ENCODE data around the gene PTTG1. TPM values are rescaled to one million over a fixed set of nuclear protein-coding genes. Genes with fewer than 3 reads are reported as not detected.

Gene PTTG1
- polyA plus RNA-seq, 1 donor (not counting 4 experiments of a cell fraction or from before 2014, with no cell fraction given) = 112 TPM

DNA sequence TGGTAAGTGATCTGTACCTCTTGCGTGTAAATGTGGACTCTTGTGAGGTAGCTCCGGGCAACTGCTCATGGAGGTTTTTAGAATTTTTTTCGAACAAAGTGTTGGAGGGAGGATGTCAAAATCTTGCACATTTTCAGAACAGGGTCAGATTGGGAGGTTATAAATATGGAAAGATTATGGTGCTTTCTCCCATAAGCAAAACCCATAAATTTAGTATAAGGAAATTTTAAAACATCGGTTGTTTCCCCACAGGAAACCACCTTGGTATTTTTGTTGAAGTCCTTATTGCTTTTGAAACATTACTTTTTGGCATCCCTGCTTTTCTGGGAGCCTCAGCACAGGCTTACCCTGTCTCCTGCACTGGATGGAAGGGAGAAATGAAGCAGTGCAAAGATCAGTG, 33.9 kb downstream of the PTTG1 start:
- no peaks in the 10 kb centered on the region for H3K9me1 ChIP-seq (ENCODE audit: control insufficient read depth, extremely low read depth, insufficient read depth, low read length)
- no peaks in the 10 kb centered on the region for H3K79me2 ChIP-seq (ENCODE audit: control insufficient read depth, insufficient read depth, low read length)
- H4K20me1 ChIP-seq (ENCODE audit: control insufficient read depth, extremely low read depth, insufficient read depth, low read length) = no peaks in the 10 kb centered on the region
- H2AFZ ChIP-seq (ENCODE audit: control insufficient read depth, low read length) = no peak overlapping the region
- H3K36me3 ChIP-seq (ENCODE audit: control insufficient read depth in 2 of 2, extremely low read depth in 1 of 2, insufficient read depth in 2 of 2, low read length in 2 of 2) = no peaks in the 10 kb centered on the region
- no peak overlapping the region for H3K27ac ChIP-seq (ENCODE audit: control insufficient read depth, insufficient read depth, low read length)
- no peaks in the 10 kb centered on the region for H3K4me1 ChIP-seq (ENCODE audit: control insufficient read depth, extremely low read depth, insufficient read depth, low read length)
- dilution Hi-C loops (cut with MboI; ENCODE audit: extremely low pct_ligation_motif_present, low sequenced_read_pairs) = no loop called here
- TF ChIP-seq, protein P1, sequence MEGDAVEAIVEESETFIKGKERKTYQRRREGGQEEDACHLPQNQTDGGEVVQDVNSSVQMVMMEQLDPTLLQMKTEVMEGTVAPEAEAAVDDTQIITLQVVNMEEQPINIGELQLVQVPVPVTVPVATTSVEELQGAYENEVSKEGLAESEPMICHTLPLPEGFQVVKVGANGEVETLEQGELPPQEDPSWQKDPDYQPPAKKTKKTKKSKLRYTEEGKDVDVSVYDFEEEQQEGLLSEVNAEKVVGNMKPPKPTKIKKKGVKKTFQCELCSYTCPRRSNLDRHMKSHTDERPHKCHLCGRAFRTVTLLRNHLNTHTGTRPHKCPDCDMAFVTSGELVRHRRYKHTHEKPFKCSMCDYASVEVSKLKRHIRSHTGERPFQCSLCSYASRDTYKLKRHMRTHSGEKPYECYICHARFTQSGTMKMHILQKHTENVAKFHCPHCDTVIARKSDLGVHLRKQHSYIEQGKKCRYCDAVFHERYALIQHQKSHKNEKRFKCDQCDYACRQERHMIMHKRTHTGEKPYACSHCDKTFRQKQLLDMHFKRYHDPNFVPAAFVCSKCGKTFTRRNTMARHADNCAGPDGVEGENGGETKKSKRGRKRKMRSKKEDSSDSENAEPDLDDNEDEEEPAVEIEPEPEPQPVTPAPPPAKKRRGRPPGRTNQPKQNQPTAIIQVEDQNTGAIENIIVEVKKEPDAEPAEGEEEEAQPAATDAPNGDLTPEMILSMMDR (optimal IDR thresholded peaks at IDR 0.05 in 1 of 3, IDR thresholded peaks at IDR 0.05 in 1 of 3, conservative IDR thresholded peaks at IDR 0.05 in 1 of 3; ENCODE audit: extremely low read depth in 1 of 3, insufficient read depth in 2 of 3, low read length in 3 of 3) = no peak
- no peak for TF ChIP-seq EZH2 (IDR thresholded peaks at IDR 0.05; ENCODE audit: low read length)
- DNase-seq (ENCODE audit: low read depth, low spot score) (no peak), FAIRE-seq (no peak)
- no peak overlapping the region for H3K9ac ChIP-seq (ENCODE audit: control insufficient read depth, extremely low read depth, insufficient read depth, low read length)
- no peaks in the 10 kb centered on the region for H3K9me3 ChIP-seq (ENCODE audit: control insufficient read depth, low read depth, low read length)
- no peak overlapping the region for H3K4me2 ChIP-seq (ENCODE audit: control insufficient read depth, extremely low read depth, insufficient read depth, low read depth, low read length)
- H3K27me3 ChIP-seq (ENCODE audit: control insufficient read depth, extremely low read depth, insufficient read depth, low read length) = peaks cover 12% of the 10 kb centered on the region
- H3K4me3 ChIP-seq (ENCODE audit: control insufficient read depth in 2 of 3, extremely low read depth in 1 of 3, insufficient read depth in 2 of 3, low read depth in 1 of 3, low read length in 3 of 3) = no peak overlapping the region

DNA sequence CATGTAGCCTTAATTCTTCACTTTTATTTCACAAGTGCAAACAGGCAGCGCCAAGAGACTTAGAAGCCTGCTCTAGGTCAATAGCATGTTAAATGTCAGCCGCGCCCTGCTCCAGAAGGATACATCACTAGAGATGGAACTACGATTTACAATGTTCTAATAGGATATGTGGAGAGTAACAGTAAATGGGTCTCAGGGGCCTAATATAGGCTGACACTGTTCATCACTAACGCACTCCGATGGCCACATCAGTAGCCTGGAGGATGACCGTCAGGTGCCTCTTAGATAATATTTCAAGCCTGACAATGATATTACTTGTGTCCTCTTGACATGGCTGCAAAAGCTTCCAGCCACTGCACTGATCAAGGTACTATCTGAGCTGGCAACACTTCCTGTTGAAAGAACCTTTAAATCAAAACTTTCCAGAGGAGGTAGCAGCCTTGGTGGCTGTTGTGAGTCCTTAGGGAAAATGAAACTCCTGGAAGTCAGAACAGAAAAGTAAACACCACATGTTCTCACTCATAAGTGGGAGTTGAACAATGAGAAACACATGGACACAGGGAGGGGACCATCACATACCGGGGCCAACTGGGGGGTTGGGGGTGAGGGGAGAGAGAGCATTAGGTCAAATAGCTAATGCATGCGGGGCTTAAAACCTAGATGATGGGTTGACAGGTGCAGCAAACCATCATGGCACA, 35.0 kb downstream of the PTTG1 start:
- Histone ChIP-seq H3K4me3 (ENCODE audit: control insufficient read depth in 2 of 3, extremely low read depth in 1 of 3, insufficient read depth in 2 of 3, low read depth in 1 of 3, low read length in 3 of 3) (no peak overlapping the region), H3K79me2 (ENCODE audit: control insufficient read depth, insufficient read depth, low read length) (no peaks in the 10 kb centered on the region), H3K27ac (ENCODE audit: control insufficient read depth, insufficient read depth, low read length) (no peak overlapping the region), H3K9me3 (ENCODE audit: control insufficient read depth, low read depth, low read length) (no peaks in the 10 kb centered on the region), H3K36me3 (ENCODE audit: control insufficient read depth in 2 of 2, extremely low read depth in 1 of 2, insufficient read depth in 2 of 2, low read length in 2 of 2) (no peaks in the 10 kb centered on the region), H2AFZ (ENCODE audit: control insufficient read depth, low read length) (no peak overlapping the region), H3K9ac (ENCODE audit: control insufficient read depth, extremely low read depth, insufficient read depth, low read length) (no peak overlapping the region), H3K9me1 (ENCODE audit: control insufficient read depth, extremely low read depth, insufficient read depth, low read length) (no peaks in the 10 kb centered on the region), H3K4me2 (ENCODE audit: control insufficient read depth, extremely low read depth, insufficient read depth, low read depth, low read length) (no peak overlapping the region), H3K27me3 (ENCODE audit: control insufficient read depth, extremely low read depth, insufficient read depth, low read length) (peaks cover 12% of the 10 kb centered on the region), H3K4me1 (ENCODE audit: control insufficient read depth, extremely low read depth, insufficient read depth, low read length) (no peaks in the 10 kb centered on the region), H4K20me1 (ENCODE audit: control insufficient read depth, extremely low read depth, insufficient read depth, low read length) (no peaks in the 10 kb centered on the region)
- dilution Hi-C loops (cut with MboI; ENCODE audit: extremely low pct_ligation_motif_present, low sequenced_read_pairs) = no loop called here
- FAIRE-seq (no peak), DNase-seq (ENCODE audit: low read depth, low spot score) (no peak)
- no peak for TF ChIP-seq EZH2 (IDR thresholded peaks at IDR 0.05; ENCODE audit: low read length)
- TF ChIP-seq, protein P1 (optimal IDR thresholded peaks at IDR 0.05 in 1 of 3, IDR thresholded peaks at IDR 0.05 in 1 of 3, conservative IDR thresholded peaks at IDR 0.05 in 1 of 3; ENCODE audit: extremely low read depth in 1 of 3, insufficient read depth in 2 of 3, low read length in 3 of 3) = no peak
